DOHH2 (cell line): Measurements from ENCODE around the gene NHLRC3.

Source experiments
- EZH2phosphoT487 ChIP-seq: fragments of 200-600 bp; sonication (generic); IDR thresholded peaks from 2 replicates; pipeline ENCODE4 v1.6.1; 2017; ENCODE audit warnings: borderline replicate concordance, mild to moderate bottlenecking, antibody characterized with exemption, low read length, moderate library complexity, mixed read lengths
- TF ChIP-seq, protein P1 (sequence below): fragments of 200-600 bp; sonication (generic); IDR thresholded peaks from one replicate; pipeline ENCODE4 v1.5.1; 2014; ENCODE audit warnings: antibody characterized with exemption, mild to moderate bottlenecking, low read depth, low read length; ENCODE audit not compliant: poor library complexity, severe bottlenecking

DNA sequence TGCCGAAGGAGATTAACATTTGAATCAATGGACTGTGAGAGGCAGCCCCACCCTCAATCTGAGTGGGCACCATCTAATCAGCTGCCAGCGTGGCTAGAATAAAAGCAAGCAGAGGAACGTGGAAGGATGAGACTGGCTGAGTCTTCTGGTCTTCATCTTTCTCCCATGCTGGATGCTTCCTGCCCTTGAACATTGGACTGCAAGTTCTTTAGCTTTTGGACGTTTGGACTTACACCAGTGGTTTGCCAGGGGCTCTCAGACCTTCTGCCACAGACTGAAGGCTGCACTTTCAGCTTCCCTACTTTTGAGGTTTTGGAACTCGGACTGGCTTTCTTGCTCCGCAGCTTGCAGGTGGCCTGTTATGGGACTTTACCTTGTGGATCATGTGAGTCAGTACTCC is 14.7 kb downstream of the NHLRC3 start:
- TF ChIP-seq EZH2phosphoT487, result no peak
- TF ChIP-seq, protein P1, sequence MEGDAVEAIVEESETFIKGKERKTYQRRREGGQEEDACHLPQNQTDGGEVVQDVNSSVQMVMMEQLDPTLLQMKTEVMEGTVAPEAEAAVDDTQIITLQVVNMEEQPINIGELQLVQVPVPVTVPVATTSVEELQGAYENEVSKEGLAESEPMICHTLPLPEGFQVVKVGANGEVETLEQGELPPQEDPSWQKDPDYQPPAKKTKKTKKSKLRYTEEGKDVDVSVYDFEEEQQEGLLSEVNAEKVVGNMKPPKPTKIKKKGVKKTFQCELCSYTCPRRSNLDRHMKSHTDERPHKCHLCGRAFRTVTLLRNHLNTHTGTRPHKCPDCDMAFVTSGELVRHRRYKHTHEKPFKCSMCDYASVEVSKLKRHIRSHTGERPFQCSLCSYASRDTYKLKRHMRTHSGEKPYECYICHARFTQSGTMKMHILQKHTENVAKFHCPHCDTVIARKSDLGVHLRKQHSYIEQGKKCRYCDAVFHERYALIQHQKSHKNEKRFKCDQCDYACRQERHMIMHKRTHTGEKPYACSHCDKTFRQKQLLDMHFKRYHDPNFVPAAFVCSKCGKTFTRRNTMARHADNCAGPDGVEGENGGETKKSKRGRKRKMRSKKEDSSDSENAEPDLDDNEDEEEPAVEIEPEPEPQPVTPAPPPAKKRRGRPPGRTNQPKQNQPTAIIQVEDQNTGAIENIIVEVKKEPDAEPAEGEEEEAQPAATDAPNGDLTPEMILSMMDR, result no peak
